Hepatocyte (in vitro differentiated cells): ENCODE results near the gene LRCH1. TPM values are rescaled to one million over a fixed set of nuclear protein-coding genes. Genes with fewer than 3 reads are reported as not detected.

Source experiments
- DNase-seq: peaks from one replicate; pipeline ENCODE4 v3.0.0-alpha.2; 2016; ENCODE audit warnings: low spot score
- H2AFZ ChIP-seq: fragments of 200-600 bp; sonication (generic); 2 replicates; pipeline ENCODE4 v1.6.0; 2016; ENCODE audit warnings: antibody characterized with exemption, mild to moderate bottlenecking
- H3K27ac ChIP-seq: fragments of 200-600 bp; sonication (generic); 2 replicates; pipeline ENCODE4 v1.5.1; 2016; ENCODE audit warnings: mild to moderate bottlenecking
- H3K27me3 ChIP-seq: fragments of 200-600 bp; sonication (generic); 2 replicates; pipeline ENCODE4 v1.6.1; 2016
- H3K36me3 ChIP-seq: fragments of 200-600 bp; sonication (generic); replicated peaks from 2 replicates; pipeline ENCODE4 v1.5.1; 2016; ENCODE audit warnings: low read depth; ENCODE audit not compliant: insufficient read depth
- H3K4me1 ChIP-seq: fragments of 200-600 bp; sonication (generic); 2 replicates; pipeline ENCODE4 v1.5.1; 2016; ENCODE audit warnings: mild to moderate bottlenecking, moderate library complexity; ENCODE audit not compliant: insufficient read depth
- H3K4me2 ChIP-seq: fragments of 200-600 bp; sonication (generic); 2 replicates; pipeline ENCODE4 v1.6.0; 2016
- H3K4me3 ChIP-seq: fragments of 200-600 bp; sonication (generic); 2 replicates; pipeline ENCODE4 v1.5.1; 2016; ENCODE audit warnings: mild to moderate bottlenecking
- H3K79me2 ChIP-seq: fragments of 200-600 bp; sonication (generic); 2 replicates; pipeline ENCODE4 v1.6.0; 2017; ENCODE audit warnings: mild to moderate bottlenecking
- H3K9me2 ChIP-seq: fragments of 200-600 bp; sonication (generic); replicated peaks from 2 replicates; pipeline ENCODE4 v1.6.0; 2017; ENCODE audit warnings: mild to moderate bottlenecking; ENCODE audit not compliant: insufficient read depth
- H3K9me3 ChIP-seq: fragments of 200-600 bp; sonication (generic); 2 replicates; pipeline ENCODE4 v1.5.1; 2016; ENCODE audit warnings: low read depth, mild to moderate bottlenecking
- H4K20me1 ChIP-seq: fragments of 200-600 bp; sonication (generic); 2 replicates; pipeline ENCODE4 v1.6.0; 2016; ENCODE audit warnings: mild to moderate bottlenecking; ENCODE audit not compliant: insufficient read depth, poor library complexity, severe bottlenecking
- CTCF ChIP-seq: fragments of 200-600 bp; sonication (generic); IDR thresholded peaks from 2 replicates; pipeline ENCODE4 v1.5.1; 2016; ENCODE audit warnings: antibody characterized with exemption, mild to moderate bottlenecking; ENCODE audit not compliant: poor library complexity
- EZH2 ChIP-seq: fragments of 200-600 bp; sonication (generic); IDR thresholded peaks from 2 replicates; pipeline ENCODE4 v1.6.1; 2016; ENCODE audit warnings: antibody characterized with exemption, mild to moderate bottlenecking, borderline replicate concordance
- EZH2phosphoT487 ChIP-seq: fragments of 200-600 bp; sonication (generic); IDR thresholded peaks from one replicate; pipeline ENCODE4 v1.6.1; 2018; ENCODE audit warnings: antibody characterized with exemption, mild to moderate bottlenecking, low read depth, moderate library complexity; ENCODE audit not compliant: unreplicated experiment, severe bottlenecking
- WGBS: methylation state at CpG from one replicate; pipeline ENCODE4 v1.1.6; 2016; ENCODE audit warnings: low lambda C conversion rate; ENCODE audit errors: missing lambda C conversion rate; 5-methylcytosine and 5-hydroxymethylcytosine counted together
- polyA plus RNA-seq: library from polyadenylated mRNA; unstranded; fragments of >200 nt; fragmentation: Nextera tagmentation; extraction: Ambion mirVana; gene quantifications from 2 replicates; pipeline ENCODE4 v1.2.1, GENCODE V29; 2016
- total RNA-seq: library from RNA; depleted of rRNA; stranded (reverse); fragments of >200 nt; gene quantifications from 2 replicates; pipeline ENCODE4 v1.2.3, GENCODE V29; 2014

The LRCH1 gene
- total and polyA plus RNA-seq, 2 experiments from 2014 or later = 5.7 to 14.1 TPM

- H3K79me2 ChIP-seq = peaks cover 99% of the 10 kb centered on the region
- no peak for TF ChIP-seq CTCF
- TF ChIP-seq EZH2 = no peak
- TF ChIP-seq EZH2phosphoT487 = no peak
Observed at GRCh38 chr13:46572752-46573431, 19.9 kb downstream of the LRCH1 start.

GRCh38 chr13:46575301-46575771 lies 22.4 kb downstream of the LRCH1 start:
- Histone ChIP-seq H3K79me2 (peaks cover 94% of the 10 kb centered on the region), H3K9me3 (no peaks in the 10 kb centered on the region), H3K27ac (peak overlapping the region; percentile 20), H4K20me1 (peaks cover 29% of the 10 kb centered on the region), H3K27me3 (no peaks in the 10 kb centered on the region), H3K9me2 (no peaks in the 10 kb centered on the region), H3K4me1 (peaks cover 24% of the 10 kb centered on the region), H3K36me3 (no peaks in the 10 kb centered on the region), H3K4me2 (peak overlapping the region; percentile 28), H2AFZ (no peak overlapping the region), H3K4me3 (no peak overlapping the region)
- TF ChIP-seq CTCF (no peak), EZH2 (no peak), EZH2phosphoT487 (no peak)
- WGBS = 57% methylated on average over 3 of the region's 3 CpGs
- peak; percentile 37 for DNase-seq

More at GRCh38 chr13:46572752-46573431, 19.9 kb downstream of the LRCH1 start:
- Histone ChIP-seq H3K9me2 (no peaks in the 10 kb centered on the region), H3K4me1 (peaks cover 23% of the 10 kb centered on the region), H3K27ac (no peak overlapping the region), H3K9me3 (no peaks in the 10 kb centered on the region), H3K4me2 (no peak overlapping the region), H4K20me1 (peaks cover 33% of the 10 kb centered on the region), H3K27me3 (no peaks in the 10 kb centered on the region), H3K4me3 (no peak overlapping the region), H3K36me3 (no peaks in the 10 kb centered on the region), H2AFZ (no peak overlapping the region)
- WGBS = 90% methylated on average over 6 of the region's 6 CpGs
- no peak for DNase-seq

GRCh38 chr13:46575818-46576221 lies 22.9 kb downstream of the LRCH1 start:
- Histone ChIP-seq H3K9me3 (no peaks in the 10 kb centered on the region), H3K27me3 (no peaks in the 10 kb centered on the region), H3K27ac (peak overlapping the region; percentile 20), H3K79me2 (peaks cover 94% of the 10 kb centered on the region), H2AFZ (no peak overlapping the region), H3K9me2 (no peaks in the 10 kb centered on the region), H3K4me3 (no peak overlapping the region), H4K20me1 (peaks cover 29% of the 10 kb centered on the region), H3K4me1 (peaks cover 24% of the 10 kb centered on the region), H3K36me3 (no peaks in the 10 kb centered on the region), H3K4me2 (peak overlapping the region; percentile 21)
- WGBS = 36% methylated on average over 5 of the region's 5 CpGs
- no peak for DNase-seq
- TF ChIP-seq CTCF (no peak), EZH2 (no peak)
